CD14-positive monocyte (primary cell): ENCODE data around the gene UGT1A10. TPM values are rescaled to one million over a fixed set of nuclear protein-coding genes. Genes with fewer than 3 reads are reported as not detected.

ENCODE experiments used
- DNase-seq, 3 donors: peaks; one replicate each; pipeline ENCODE4 v3.0.0-alpha.2; 2011 to 2022
- H2AFZ ChIP-seq: 2 replicates; pipeline ENCODE4 v1.6.0; 2012; ENCODE audit warnings: mild to moderate bottlenecking, low read depth, low read length, inconsistent platforms; ENCODE audit not compliant: insufficient read depth, poor library complexity, severe bottlenecking
- H3K27ac ChIP-seq, 2 donors: 1 replicate in 1 of 2; 2 replicates in 1 of 2; pipeline ENCODE4 v1.5.1; 2012 to 2013; ENCODE audit warnings: low read length in 2 of 2, control low read depth in 1 of 2, inconsistent platforms in 1 of 2, low read depth in 1 of 2, mild to moderate bottlenecking in 1 of 2
- H3K27me3 ChIP-seq, 2 donors: one replicate each; pipeline versions ENCODE4 v1.6.0 to v1.6.1; 2011 to 2013; ENCODE audit warnings: low read length in 2 of 2; ENCODE audit not compliant: control insufficient read depth in 2 of 2, insufficient read depth in 2 of 2
- H3K36me3 ChIP-seq, 2 donors: replicated peaks in 1 of 2; 1 replicate in 1 of 2; 2 replicates in 1 of 2; pipeline versions ENCODE4 v1.5.1 to v1.6.1; 2012 to 2013; ENCODE audit warnings: low read length in 2 of 2, control low read depth in 1 of 2, inconsistent platforms in 1 of 2, mild to moderate bottlenecking in 1 of 2; ENCODE audit not compliant: insufficient read depth in 2 of 2, control insufficient read depth in 1 of 2
- H3K4me1 ChIP-seq, 2 donors: 1 replicate in 1 of 2; 2 replicates in 1 of 2; pipeline versions ENCODE4 v1.5.1 to v1.6.1; 2012 to 2013; ENCODE audit warnings: low read length in 2 of 2, control low read depth in 1 of 2, inconsistent platforms in 1 of 2, mild to moderate bottlenecking in 1 of 2, moderate library complexity in 1 of 2; ENCODE audit not compliant: insufficient read depth in 2 of 2, control insufficient read depth in 1 of 2
- H3K4me2 ChIP-seq: replicated peaks from 2 replicates; pipeline ENCODE3; 2012; ENCODE audit warnings: low read length, moderate library complexity, mild to moderate bottlenecking; ENCODE audit not compliant: poor library complexity, severe bottlenecking; ENCODE audit errors: extremely low read depth
- H3K4me3 ChIP-seq, 3 experiments: fragments of 200-600 bp in 1 of 3; sonication (generic) in 1 of 3; replicated peaks in 1 of 3; 1 replicate in 2 of 3; 2 replicates in 1 of 3; pipeline ENCODE4 v1.5.1; 2011 to 2013; ENCODE audit warnings: low read length in 3 of 3, mild to moderate bottlenecking in 3 of 3, control low read depth in 2 of 3, low read depth in 2 of 3, inconsistent platforms in 1 of 3, moderate library complexity in 1 of 3
- H3K79me2 ChIP-seq: 2 replicates; pipeline ENCODE4 v1.6.0; 2012; ENCODE audit warnings: mild to moderate bottlenecking, control low read depth, inconsistent platforms, low read length, moderate library complexity; ENCODE audit not compliant: insufficient read depth
- H3K9ac ChIP-seq: 2 replicates; pipeline ENCODE4 v1.6.0; 2017; ENCODE audit warnings: low read length, mild to moderate bottlenecking; ENCODE audit not compliant: insufficient read depth, poor library complexity, severe bottlenecking
- H3K9me3 ChIP-seq, 2 donors: replicated peaks in 1 of 2; 1 replicate in 1 of 2; 2 replicates in 1 of 2; pipeline versions ENCODE4 v1.5.1 to v1.6.1; 2012 to 2013; ENCODE audit warnings: low read length in 2 of 2, control low read depth in 1 of 2; ENCODE audit not compliant: control insufficient read depth in 1 of 2, insufficient read depth in 1 of 2
- H4K20me1 ChIP-seq: 2 replicates; pipeline ENCODE4 v1.6.0; 2012; ENCODE audit warnings: mild to moderate bottlenecking, low read length, control low read depth, moderate library complexity; ENCODE audit not compliant: insufficient read depth
- H3K27ac Mint-ChIP-seq, 7 donors: one replicate each; pipeline ENCODE4 v1.8.0; 2020; ENCODE audit warnings: mild to moderate bottlenecking in 7 of 7, mixed read lengths in 7 of 7, moderate library complexity in 6 of 7, inconsistent platforms in 2 of 7
- H3K27me3 Mint-ChIP-seq, 3 donors: one replicate each; pipeline ENCODE4 v1.8.0; 2021 to 2022; ENCODE audit warnings: low read depth in 3 of 3, mild to moderate bottlenecking in 3 of 3, mixed read lengths in 3 of 3, moderate library complexity in 3 of 3, inconsistent platforms in 1 of 3
- H3K36me3 Mint-ChIP-seq, 2 donors: one replicate each; pipeline ENCODE4 v1.8.0; 2020; ENCODE audit warnings: mixed read lengths in 2 of 2, inconsistent platforms in 1 of 2, mild to moderate bottlenecking in 1 of 2
- H3K4me1 Mint-ChIP-seq: one replicate; pipeline ENCODE4 v1.8.0; 2020; ENCODE audit warnings: mild to moderate bottlenecking, mixed read lengths
- H3K4me3 Mint-ChIP-seq, 2 donors: one replicate each; pipeline ENCODE4 v1.8.0; 2020; ENCODE audit warnings: mild to moderate bottlenecking in 2 of 2, mixed read lengths in 2 of 2, moderate library complexity in 1 of 2
- H3K9me3 Mint-ChIP-seq, 7 donors: one replicate each; pipeline ENCODE4 v1.8.0; 2020 to 2022; ENCODE audit warnings: mixed read lengths in 7 of 7, mild to moderate bottlenecking in 6 of 7, moderate library complexity in 6 of 7, inconsistent platforms in 2 of 7
- WGBS: methylation state at CpG from one replicate; pipeline ENCODE4 v1.1.5; 2013; ENCODE audit warnings: missing lambda C conversion rate; ENCODE audit not compliant: insufficient coverage; 5-methylcytosine and 5-hydroxymethylcytosine counted together
- intact Hi-C, 2 donors: fragments of 100-400 bp; cut with micrococcal nuclease; formaldehyde crosslinking; loops; one replicate each; pipeline versions ENCODE4 v1.15.0 to v1.15.1; 2023
- polyA plus RNA-seq, 3 donors: library from polyadenylated mRNA; depleted of rRNA in 1 of 3; unstranded in 2 of 3; stranded (reverse) in 1 of 3; fragments of 300-500 nt in 2 of 3; fragments of >200 nt in 1 of 3; fragmentation: Illumina TruSeq in 2 of 3; gene quantifications; 1 replicate in 2 of 3; 2 replicates in 1 of 3; pipeline ENCODE4 v1.2.3, GENCODE V29; 2012 to 2021
- TF ChIP-seq, protein P1 (sequence below): fragments of 200-600 bp; IDR thresholded peaks from one replicate; pipeline ENCODE4 v1.8.0; 2022; ENCODE audit warnings: antibody characterized with exemption, mild to moderate bottlenecking

UGT1A10 gene
- polyA plus RNA-seq, 3 donors, result not detected

DNA sequence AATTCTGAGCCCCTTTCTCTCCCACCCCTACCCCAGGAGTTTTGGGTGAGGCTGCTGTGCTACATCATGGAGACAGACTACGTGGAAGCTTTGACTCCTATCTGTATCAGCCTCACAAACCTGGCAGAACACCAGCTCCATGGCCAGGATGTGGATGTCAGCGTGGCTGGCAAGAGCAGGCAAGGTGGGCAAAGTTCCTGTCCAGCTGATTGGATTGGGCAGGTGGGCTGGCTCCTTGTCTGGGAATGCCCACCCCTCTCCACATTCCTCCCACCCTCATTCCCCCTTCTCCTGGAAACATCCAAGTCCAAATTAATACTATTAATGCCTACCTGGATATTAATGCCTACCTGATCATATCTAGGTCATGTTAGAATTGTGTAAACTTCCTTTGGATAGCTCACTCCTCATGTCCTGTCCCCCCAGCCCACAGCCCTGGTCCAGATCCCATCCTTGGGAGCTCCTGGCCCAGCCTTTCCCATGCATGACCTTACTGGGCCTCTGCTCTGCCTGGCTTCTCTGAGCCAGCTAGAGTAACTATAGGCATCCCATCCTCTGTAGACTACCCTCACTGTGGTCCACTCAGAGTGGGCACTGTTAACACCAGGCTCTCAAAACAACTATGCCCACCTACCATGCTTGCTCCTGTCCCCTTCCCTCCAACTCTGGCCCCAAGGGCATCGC, 166.0 kb downstream of the UGT1A10 start:
- Mint-ChIP-seq H3K9me3 (peaks cover 0 to 3% (median 0%) of the 10 kb centered on the region in 7 donors), H3K4me1 (no peaks in the 10 kb centered on the region), H3K27ac (peak overlapping the region in 1 of 7 donors; percentile 67), H3K36me3 (no peaks in the 10 kb centered on the region), H3K4me3 (no peak overlapping the region), H3K27me3 (peaks cover 3 to 10% (median 8%) of the 10 kb centered on the region in 3 donors)
- intact Hi-C loops, result no loop called here
- no peaks in the 10 kb centered on the region for H3K9me3 ChIP-seq
- no CpG with 5 or more reads among the region's 3 CpGs for WGBS
- H4K20me1 ChIP-seq, result no peaks in the 10 kb centered on the region
- no peaks in the 10 kb centered on the region for H3K36me3 ChIP-seq
- TF ChIP-seq, protein P1, sequence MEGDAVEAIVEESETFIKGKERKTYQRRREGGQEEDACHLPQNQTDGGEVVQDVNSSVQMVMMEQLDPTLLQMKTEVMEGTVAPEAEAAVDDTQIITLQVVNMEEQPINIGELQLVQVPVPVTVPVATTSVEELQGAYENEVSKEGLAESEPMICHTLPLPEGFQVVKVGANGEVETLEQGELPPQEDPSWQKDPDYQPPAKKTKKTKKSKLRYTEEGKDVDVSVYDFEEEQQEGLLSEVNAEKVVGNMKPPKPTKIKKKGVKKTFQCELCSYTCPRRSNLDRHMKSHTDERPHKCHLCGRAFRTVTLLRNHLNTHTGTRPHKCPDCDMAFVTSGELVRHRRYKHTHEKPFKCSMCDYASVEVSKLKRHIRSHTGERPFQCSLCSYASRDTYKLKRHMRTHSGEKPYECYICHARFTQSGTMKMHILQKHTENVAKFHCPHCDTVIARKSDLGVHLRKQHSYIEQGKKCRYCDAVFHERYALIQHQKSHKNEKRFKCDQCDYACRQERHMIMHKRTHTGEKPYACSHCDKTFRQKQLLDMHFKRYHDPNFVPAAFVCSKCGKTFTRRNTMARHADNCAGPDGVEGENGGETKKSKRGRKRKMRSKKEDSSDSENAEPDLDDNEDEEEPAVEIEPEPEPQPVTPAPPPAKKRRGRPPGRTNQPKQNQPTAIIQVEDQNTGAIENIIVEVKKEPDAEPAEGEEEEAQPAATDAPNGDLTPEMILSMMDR, result no peak
- H3K79me2 ChIP-seq, result no peaks in the 10 kb centered on the region
- H3K4me1 ChIP-seq, result no peaks in the 10 kb centered on the region
- H2AFZ ChIP-seq, result no peak overlapping the region
- H3K27me3 ChIP-seq, result no peaks in the 10 kb centered on the region
- no peak for DNase-seq
- H3K4me2 ChIP-seq, result no peak overlapping the region
- H3K27ac ChIP-seq, result no peak overlapping the region
- H3K4me3 ChIP-seq, result no peak overlapping the region
- no peak overlapping the region for H3K9ac ChIP-seq

DNA sequence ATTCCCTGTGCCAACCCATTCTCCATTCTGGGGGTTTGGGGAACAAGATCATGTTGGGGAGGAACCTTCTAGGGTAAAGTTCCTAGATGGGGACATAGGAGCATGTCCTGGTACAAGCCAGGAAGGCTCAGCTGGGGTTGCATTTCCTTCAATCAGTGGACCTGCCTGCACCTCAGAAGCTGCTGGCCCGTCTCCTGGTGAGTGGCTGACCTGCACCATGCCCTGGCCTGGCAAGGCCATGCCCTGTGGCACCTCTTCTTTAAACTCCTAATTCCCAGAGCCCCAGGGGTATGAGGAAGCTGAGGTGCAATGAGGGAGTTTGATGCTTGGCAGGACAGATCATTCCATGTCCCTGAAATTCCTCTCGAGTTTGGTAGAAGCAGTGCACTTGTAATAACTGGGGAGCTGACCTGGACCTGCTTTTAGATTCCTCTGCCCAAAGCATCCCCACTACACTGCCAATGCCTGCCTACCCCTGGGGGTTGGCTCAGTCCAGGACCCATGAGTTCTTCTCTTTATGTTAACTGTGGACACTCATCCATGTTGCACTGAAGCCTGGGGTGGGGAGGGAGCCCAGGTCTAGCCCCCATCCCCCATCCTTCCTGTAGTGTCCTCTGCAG, 167.2 kb downstream of the UGT1A10 start:
- H3K36me3 ChIP-seq, result no peaks in the 10 kb centered on the region
- H3K4me3 ChIP-seq, result no peak overlapping the region
- Mint-ChIP-seq H3K4me1 (no peaks in the 10 kb centered on the region), H3K9me3 (peaks cover 0 to 2% (median 1%) of the 10 kb centered on the region in 7 donors), H3K27ac (no peak overlapping the region), H3K27me3 (peaks cover 3 to 10% (median 8%) of the 10 kb centered on the region in 3 donors), H3K36me3 (no peaks in the 10 kb centered on the region), H3K4me3 (no peak overlapping the region)
- no peaks in the 10 kb centered on the region for H3K4me1 ChIP-seq
- no peaks in the 10 kb centered on the region for H3K79me2 ChIP-seq
- TF ChIP-seq, protein P1, result no peak
- H3K4me2 ChIP-seq, result no peak overlapping the region
- H3K9me3 ChIP-seq, result no peaks in the 10 kb centered on the region
- no peak overlapping the region for H2AFZ ChIP-seq
- H3K27ac ChIP-seq, result no peak overlapping the region
- intact Hi-C loops, result no loop called here
- no peak for DNase-seq
- WGBS, result no CpG with 5 or more reads among the region's 2 CpGs
- no peaks in the 10 kb centered on the region for H4K20me1 ChIP-seq
- H3K27me3 ChIP-seq, result no peaks in the 10 kb centered on the region
- H3K9ac ChIP-seq, result no peak overlapping the region
